Activated CD8-positive, alpha-beta memory T cell treated with anti-CD3 and anti-CD28 coated beads for 24 hours (primary cell): Measurements from ENCODE around the gene ANO2.

Source experiments
- DNase-seq: peaks from one replicate; pipeline ENCODE4 v3.0.0-alpha.2; 2020

The ANO2 gene

DNA sequence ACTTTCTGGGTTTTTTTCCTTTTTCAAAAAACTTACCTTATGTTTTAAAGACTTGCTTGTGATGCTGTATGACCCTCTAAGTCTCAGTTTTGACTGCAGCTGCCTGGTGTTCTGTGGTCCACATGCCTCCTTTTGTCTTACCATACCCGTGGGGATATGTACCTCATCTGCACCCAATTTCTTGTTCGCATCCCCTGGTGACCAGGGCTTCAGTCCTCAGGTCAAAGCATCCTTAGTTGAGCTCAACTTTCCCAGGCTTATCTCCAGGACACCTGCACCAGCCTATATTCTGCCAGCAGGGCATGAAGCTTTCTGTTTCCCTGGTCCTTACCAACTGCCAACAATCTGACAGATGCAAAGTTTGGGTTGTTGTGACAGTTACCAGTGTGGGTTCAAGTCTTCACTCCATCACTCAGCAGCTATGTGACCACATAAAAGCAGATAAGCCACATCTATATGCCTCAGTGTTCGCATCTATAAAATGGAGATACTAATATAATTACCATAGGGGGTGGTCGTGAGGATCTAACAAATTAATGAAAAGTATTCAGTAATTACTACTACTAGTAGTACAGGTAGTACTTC is 419.2 kb downstream of the ANO2 start:
- no peak for DNase-seq

DNA sequence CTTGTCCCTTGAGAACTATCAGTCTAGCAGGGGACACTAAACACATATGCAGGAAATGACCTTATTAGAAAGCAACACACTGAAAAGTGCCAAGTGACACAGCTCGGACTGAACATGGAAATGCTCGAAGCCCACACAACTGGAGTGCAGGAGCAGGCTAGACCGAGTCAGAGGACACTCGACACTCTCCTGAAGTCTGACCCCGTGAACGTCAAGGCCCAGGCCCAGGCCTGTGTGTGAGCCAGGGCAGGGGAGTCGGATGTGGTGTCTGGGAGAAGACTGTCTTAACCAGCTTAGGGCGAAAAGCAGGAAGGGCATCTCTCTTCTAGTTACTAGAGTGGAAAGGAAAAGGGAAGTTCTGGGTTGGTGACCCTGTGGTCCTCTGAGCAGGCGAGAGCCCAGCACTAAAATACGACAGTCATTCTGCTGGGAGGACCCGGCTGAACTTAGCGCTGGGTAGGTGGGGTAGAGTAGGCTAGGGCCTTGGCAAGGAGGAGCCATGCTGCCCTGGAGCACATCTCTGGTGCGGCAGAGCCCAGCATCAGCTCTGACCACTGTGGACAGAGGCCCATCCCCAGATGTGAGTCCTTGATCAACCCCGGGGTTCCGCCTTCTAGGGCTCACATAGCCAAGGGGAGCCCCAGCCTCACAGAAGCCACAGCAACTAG is 420.2 kb downstream of the ANO2 start:
- DNase-seq = no peak

DNA sequence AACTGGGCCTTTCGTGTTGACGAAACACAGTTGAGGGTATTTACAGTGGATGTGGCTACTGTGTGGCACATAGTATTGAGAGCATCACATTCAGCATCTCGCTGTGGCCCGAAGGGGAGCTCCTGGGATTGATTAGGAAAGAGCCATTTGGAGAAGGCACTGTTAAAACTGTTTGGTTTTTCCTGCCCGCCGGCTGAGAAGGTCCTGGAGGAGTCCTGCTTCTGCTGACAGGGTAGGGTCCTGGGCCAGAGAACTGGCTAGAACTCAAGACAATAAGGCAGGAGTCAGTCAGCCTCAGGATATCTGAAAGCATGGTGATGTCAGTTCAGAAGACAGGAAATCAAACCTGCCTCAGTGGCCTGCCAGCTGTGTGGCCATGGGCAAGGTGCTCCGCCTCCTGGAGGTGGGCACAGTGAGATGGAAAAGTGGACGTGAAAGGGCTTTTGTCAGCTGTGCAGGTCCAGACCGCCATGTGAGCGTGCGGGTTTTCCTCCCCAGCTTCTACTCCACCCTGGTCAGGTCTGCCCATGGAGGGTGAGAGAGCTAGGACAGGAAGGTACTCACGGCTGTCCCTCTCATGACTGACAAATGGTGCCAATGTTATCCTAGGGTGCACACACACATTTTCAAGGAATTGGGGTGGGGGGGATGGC is 420.8 kb downstream of the ANO2 start:
- DNase-seq = no peak

- DNase-seq = no peak
Observed at GRCh38 chr12:5523396-5524115, 421.5 kb downstream of the ANO2 start.

DNA sequence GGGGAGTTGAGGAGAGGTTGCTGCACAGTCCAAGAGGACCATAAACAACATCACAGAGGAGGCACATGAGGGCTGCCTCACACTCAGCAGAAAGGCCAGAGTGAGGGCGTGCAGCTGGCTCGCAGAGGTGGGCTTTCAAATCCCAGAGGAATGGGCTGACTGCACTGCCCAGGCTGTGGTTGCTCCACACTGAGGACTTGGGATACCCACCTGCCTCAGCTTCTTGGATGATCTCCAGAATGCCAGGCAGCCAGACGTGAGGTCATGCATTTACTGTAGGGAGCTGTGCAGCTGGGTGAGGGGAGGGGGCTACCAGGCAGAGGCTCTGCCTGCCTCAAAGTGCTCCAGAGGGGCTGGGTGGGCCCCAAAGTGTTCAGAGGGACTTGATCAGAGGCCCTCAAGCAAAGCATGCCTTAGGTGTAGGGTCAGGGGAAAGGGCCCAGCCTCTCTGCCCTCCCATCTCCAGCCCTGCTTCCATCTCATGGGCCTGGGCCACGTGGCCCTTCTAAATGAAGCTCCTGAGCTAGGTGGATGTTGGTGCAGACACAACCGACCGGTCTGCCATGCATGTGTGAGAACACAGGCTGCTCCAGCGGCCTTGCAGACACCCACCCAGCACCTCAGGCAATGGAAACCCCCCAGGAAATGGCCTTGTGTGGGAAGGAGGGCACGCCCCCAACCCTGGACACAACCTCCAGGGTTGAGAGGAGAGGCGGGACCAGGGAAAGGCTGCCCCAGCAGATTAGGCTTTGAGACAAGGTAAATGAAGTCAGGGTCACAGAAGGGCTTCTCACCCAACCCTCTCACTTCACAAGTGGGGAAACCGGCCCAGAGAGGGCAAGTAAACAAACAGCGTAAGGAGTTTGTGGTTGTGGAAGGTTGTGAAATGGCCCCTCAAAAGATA is 422.4 kb downstream of the ANO2 start:
- no peak for DNase-seq

- DNase-seq = no peak
Observed at GRCh38 chr12:5521456-5522325, 423.4 kb downstream of the ANO2 start.

- no peak for DNase-seq
Observed at GRCh38 chr12:5520831-5521230, 424.2 kb downstream of the ANO2 start.

DNA sequence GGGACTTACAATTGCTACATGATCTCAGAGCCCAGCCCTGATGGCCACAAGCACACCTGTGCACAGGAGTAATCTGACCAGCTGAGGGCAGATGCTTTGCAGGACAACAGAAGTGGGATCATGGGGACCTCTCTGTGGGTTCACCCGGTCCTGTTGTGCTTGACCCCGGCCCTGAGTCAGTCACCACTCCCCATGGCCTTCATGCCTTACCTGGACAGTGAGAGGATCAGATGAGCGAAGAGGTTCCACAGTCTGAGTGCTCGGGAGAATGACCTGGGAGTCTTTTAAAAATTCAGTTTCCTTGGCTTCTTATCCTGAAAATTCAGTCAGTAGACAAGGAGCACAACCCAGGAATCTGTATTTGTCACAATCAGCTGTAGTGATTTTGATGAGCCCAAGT is 425.0 kb downstream of the ANO2 start:
- DNase-seq = no peak

- DNase-seq = no peak
Observed at GRCh38 chr12:5518584-5519365, 426.3 kb downstream of the ANO2 start.

- no peak for DNase-seq
Observed at GRCh38 chr12:5516371-5517241, 428.5 kb downstream of the ANO2 start.

GRCh38 chr12:5515458-5515857 is 429.6 kb downstream of the ANO2 start:
- DNase-seq = no peak

DNA sequence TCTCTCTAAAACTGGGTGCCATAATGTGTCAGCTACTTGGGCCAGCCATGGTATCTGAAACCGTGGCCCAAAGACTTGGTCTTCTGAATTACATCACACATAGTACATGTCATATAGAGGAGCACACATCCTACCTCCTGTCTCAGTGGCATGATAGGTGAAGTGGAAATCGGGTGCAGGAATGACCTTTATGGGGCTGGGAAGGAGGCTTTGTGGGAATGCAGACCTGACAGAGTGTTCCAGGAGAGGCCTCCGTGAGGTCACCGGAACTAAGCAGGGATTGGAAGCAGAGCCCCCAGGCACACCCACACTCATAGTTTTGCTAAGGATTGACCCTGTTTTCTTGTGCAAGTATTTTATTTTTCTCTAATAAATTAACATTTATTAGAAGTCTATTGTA is 430.5 kb downstream of the ANO2 start:
- DNase-seq = no peak

DNA sequence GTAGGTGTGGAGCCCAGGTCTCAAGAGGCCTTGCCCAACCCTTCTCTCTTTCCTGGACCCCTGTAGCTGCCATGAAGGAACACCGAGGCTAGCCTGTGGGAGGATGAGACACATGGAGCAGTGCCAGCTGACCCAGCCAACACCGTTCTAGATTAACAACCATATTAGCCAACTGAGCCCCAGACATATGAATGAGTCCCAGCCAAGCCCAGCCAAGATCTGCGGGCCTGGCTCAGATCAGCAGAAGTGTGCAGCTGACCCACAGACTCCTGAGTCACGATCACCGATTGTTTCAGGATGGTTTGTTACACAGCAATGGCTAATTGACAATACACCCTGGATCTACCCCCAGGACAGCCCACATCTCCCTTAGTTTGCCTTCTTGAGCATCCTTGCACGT is 431.0 kb downstream of the ANO2 start:
- no peak for DNase-seq

GRCh38 chr12:5513406-5513805 is 431.7 kb downstream of the ANO2 start:
- no peak for DNase-seq
